H7 (cell line): ENCODE measurements around the gene VEGFC. TPM values are rescaled to one million over a fixed set of nuclear protein-coding genes. Genes with fewer than 3 reads are reported as not detected.

Source experiments
- DNase-seq: peaks from one replicate; pipeline ENCODE4 v3.0.0; 2012
- H3K27me3 ChIP-seq: 2 replicates; pipeline ENCODE4 v1.6.0; 2011; ENCODE audit warnings: mild to moderate bottlenecking, low read length; ENCODE audit not compliant: control insufficient read depth, insufficient read depth
- H3K36me3 ChIP-seq: replicated peaks from 2 replicates; pipeline ENCODE4 v1.5.1; 2011; ENCODE audit warnings: low read length; ENCODE audit not compliant: control insufficient read depth, insufficient read depth
- H3K4me3 ChIP-seq: 2 replicates; pipeline ENCODE4 v1.5.1; 2011; ENCODE audit warnings: low read depth, mild to moderate bottlenecking, control low read depth, low read length, moderate library complexity; ENCODE audit not compliant: insufficient read depth
- total RNA-seq: library from RNA; depleted of rRNA; stranded (reverse); fragments of >200 nt; shearing (Covaris generic); gene quantifications from 2 replicates; pipeline ENCODE4 v1.2.3, GENCODE V29; 2014

Gene VEGFC
- total RNA-seq, 1 experiment from 2014 or later = 0.59 TPM

GRCh38 chr4:176729489-176729888, 63.2 kb downstream of the VEGFC start:
- Histone ChIP-seq H3K36me3 (no peaks in the 10 kb centered on the region), H3K4me3 (no peak overlapping the region), H3K27me3 (no peaks in the 10 kb centered on the region)
- no peak for DNase-seq

DNA sequence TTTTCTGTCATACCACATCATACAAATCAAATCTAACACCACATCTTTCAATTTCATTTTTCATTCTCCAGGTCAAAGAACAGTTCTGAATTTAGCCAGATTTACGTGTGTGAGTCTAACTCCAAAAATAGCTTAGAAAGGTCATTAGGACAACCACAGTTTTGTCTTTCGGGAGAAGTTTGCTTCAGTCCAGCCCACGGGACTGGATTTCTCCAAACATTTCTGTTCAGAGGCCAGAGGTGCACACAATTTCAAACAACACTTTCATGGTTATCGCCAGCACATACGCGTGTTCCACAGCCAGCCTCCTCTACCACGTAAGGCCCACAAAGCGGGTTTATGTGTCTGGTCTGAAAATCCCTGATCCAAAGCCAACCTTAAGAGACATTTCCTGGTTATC, 65.9 kb downstream of the VEGFC start:
- H3K36me3 ChIP-seq = no peaks in the 10 kb centered on the region
- H3K27me3 ChIP-seq = no peaks in the 10 kb centered on the region
- no peak overlapping the region for H3K4me3 ChIP-seq
- DNase-seq = no peak

- Histone ChIP-seq H3K36me3 (no peaks in the 10 kb centered on the region), H3K27me3 (no peaks in the 10 kb centered on the region), H3K4me3 (no peak overlapping the region)
- DNase-seq = no peak
These were observed 71.3 kb downstream of the VEGFC start for GRCh38 chr4:176721459-176721858.

- no peaks in the 10 kb centered on the region for H3K27me3 ChIP-seq
- no peak for DNase-seq
- H3K4me3 ChIP-seq = no peak overlapping the region
- no peaks in the 10 kb centered on the region for H3K36me3 ChIP-seq
These were observed 73.8 kb downstream of the VEGFC start for GRCh38 chr4:176718881-176719280.

- Histone ChIP-seq H3K36me3 (no peaks in the 10 kb centered on the region), H3K4me3 (no peak overlapping the region), H3K27me3 (no peaks in the 10 kb centered on the region)
- no peak for DNase-seq
These were observed 75.5 kb downstream of the VEGFC start for GRCh38 chr4:176717237-176717636.

DNA sequence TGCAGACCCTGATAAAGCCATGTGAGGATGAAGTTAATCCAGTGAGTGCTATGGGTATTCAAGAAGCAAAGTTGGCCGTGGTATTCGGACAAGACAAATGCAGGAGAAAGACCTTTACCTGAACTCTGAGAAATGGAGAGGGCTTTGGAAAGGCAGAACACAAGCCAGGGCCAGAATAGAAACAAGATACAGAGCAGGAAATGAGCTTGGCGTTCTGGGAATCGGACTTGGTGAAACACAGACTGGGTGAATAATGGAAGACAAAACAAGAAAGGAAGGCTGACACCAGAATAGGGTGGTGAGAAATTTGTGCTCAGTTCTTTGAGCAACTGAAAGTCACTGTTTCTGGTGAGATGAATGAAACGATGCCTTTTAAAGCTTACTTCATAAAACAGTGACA, 83.3 kb downstream of the VEGFC start:
- Histone ChIP-seq H3K36me3 (no peaks in the 10 kb centered on the region), H3K4me3 (no peak overlapping the region), H3K27me3 (no peaks in the 10 kb centered on the region)
- DNase-seq = no peak

DNA sequence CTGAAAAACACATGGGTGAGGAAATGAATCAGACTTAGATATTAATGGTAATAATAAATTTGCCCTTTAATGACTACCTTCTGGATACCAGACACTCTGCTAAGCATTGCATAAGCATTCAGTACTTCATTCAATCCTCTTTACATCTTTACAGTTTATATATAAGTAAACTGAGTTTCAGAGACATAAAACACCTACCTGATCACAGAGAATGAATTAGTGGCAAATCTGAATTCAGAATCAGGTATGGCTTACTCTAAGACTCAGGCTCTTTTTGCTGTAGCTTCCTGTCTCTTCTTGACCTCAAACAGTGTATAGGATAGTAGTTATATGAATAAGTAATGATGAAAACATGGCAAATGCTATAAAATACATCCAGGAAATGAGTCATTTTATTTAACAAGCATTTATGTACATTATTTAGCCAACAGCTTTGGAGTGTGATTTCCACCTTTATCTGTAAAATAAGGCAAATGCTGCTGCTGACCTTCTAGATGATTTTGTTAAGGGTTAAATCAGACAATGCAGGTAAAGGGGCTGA, 83.9 kb downstream of the VEGFC start:
- DNase-seq = no peak
- H3K36me3 ChIP-seq = no peaks in the 10 kb centered on the region
- H3K27me3 ChIP-seq = no peaks in the 10 kb centered on the region
- no peak overlapping the region for H3K4me3 ChIP-seq

DNA sequence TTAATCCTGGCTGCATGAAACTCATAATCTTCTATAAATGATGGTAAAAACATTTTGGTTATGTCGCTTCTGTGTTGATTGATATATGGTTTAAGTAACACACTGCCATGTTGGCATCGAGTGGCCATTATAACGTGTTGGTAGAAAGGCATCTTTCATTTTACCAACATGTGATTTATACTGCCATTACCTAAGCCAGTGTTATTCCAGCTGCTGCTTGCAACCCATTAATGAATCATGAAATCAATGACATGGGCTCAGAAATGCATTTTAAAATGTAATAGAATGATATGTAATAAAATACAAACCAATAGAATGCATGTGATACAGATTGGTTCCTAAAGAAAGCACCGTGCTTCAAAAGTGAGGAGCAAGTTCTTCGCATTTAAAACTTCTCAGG, 102.0 kb downstream of the VEGFC start:
- Histone ChIP-seq H3K27me3 (no peaks in the 10 kb centered on the region), H3K36me3 (no peaks in the 10 kb centered on the region), H3K4me3 (no peak overlapping the region)
- no peak for DNase-seq

- Histone ChIP-seq H3K4me3 (no peak overlapping the region), H3K36me3 (no peaks in the 10 kb centered on the region), H3K27me3 (no peaks in the 10 kb centered on the region)
- DNase-seq = no peak
These were observed 112.0 kb downstream of the VEGFC start for GRCh38 chr4:176680668-176681180.

- H3K4me3 ChIP-seq = no peak overlapping the region
- H3K27me3 ChIP-seq = no peaks in the 10 kb centered on the region
- H3K36me3 ChIP-seq = no peaks in the 10 kb centered on the region
- DNase-seq = no peak
These were observed 115.8 kb downstream of the VEGFC start for GRCh38 chr4:176676901-176677300.

GRCh38 chr4:176675810-176676209, 116.9 kb downstream of the VEGFC start:
- Histone ChIP-seq H3K27me3 (no peaks in the 10 kb centered on the region), H3K36me3 (no peaks in the 10 kb centered on the region), H3K4me3 (no peak overlapping the region)
- DNase-seq = no peak

DNA sequence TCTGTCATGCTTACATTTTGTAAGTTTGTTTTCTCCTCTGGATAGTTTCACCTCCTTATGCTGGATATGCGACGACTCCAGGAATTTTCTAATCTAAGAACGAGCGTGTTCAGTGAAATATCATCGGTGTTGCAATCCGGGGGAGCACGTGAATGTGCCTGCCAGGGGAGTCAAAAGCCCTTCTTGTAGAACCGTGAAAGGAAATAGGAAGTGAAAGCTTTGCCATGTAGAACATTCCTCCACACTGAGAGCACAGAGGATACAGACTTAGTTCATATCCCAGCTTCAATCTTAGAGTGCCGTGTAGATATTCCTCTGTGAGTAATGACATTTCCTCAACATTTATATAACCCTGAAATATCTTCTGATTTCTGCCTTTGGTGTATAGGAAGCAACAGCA, 121.2 kb downstream of the VEGFC start:
- Histone ChIP-seq H3K27me3 (no peaks in the 10 kb centered on the region), H3K36me3 (no peaks in the 10 kb centered on the region), H3K4me3 (no peak overlapping the region)
- no peak for DNase-seq

GRCh38 chr4:176668324-176668723, 124.4 kb downstream of the VEGFC start:
- H3K36me3 ChIP-seq = no peaks in the 10 kb centered on the region
- H3K27me3 ChIP-seq = no peaks in the 10 kb centered on the region
- DNase-seq = no peak
- H3K4me3 ChIP-seq = no peak overlapping the region

- Histone ChIP-seq H3K36me3 (no peaks in the 10 kb centered on the region), H3K4me3 (no peak overlapping the region), H3K27me3 (no peaks in the 10 kb centered on the region)
- DNase-seq = no peak
These were observed 127.8 kb downstream of the VEGFC start for GRCh38 chr4:176664964-176665363.

GRCh38 chr4:176660561-176660960, 132.2 kb downstream of the VEGFC start:
- no peaks in the 10 kb centered on the region for H3K36me3 ChIP-seq
- peak; percentile 26 for DNase-seq

GRCh38 chr4:176656108-176656507, 136.6 kb downstream of the VEGFC start:
- DNase-seq = no peak
- H3K27me3 ChIP-seq = no peaks in the 10 kb centered on the region
- H3K4me3 ChIP-seq = no peak overlapping the region
- no peaks in the 10 kb centered on the region for H3K36me3 ChIP-seq

More at GRCh38 chr4:176660561-176660960, 132.2 kb downstream of the VEGFC start:
- H3K27me3 ChIP-seq = no peaks in the 10 kb centered on the region
- no peak overlapping the region for H3K4me3 ChIP-seq
